COLO829 (cell line): ENCODE measurements around the gene KRTCAP2.
"Not testable (repeated sequence)": the region's sequence is repeated elsewhere in the genome, so short reads cannot be mapped to it uniquely, and the experiment has no call there.

Experiments
- DNase-seq: peaks from one replicate; pipeline ENCODE4 v3.0.0; 2012; ENCODE audit warnings: low spot score

Gene KRTCAP2

GRCh38 chr1:155199792-155200191 lies 26.7 kb upstream of the KRTCAP2 start:
- DNase-seq: no peak

GRCh38 chr1:155198547-155198906 lies 25.4 kb upstream of the KRTCAP2 start:
- no peak for DNase-seq

GRCh38 chr1:155197901-155198546 lies 24.9 kb upstream of the KRTCAP2 start:
- no peak for DNase-seq

- DNase-seq: no peak
Measured at GRCh38 chr1:155196893-155197638, 24.0 kb upstream of the KRTCAP2 start.

GRCh38 chr1:155196103-155196892 lies 23.2 kb upstream of the KRTCAP2 start:
- DNase-seq: no peak

- no peak for DNase-seq
Measured at GRCh38 chr1:155195201-155196102, 22.3 kb upstream of the KRTCAP2 start.

GRCh38 chr1:155193991-155194240 lies 20.8 kb upstream of the KRTCAP2 start:
- not testable (repeated sequence) for DNase-seq

- peak; percentile 91 for DNase-seq
Measured at GRCh38 chr1:155193275-155193990, 20.3 kb upstream of the KRTCAP2 start.

- no peak for DNase-seq
Measured at GRCh38 chr1:155192346-155193274, 19.5 kb upstream of the KRTCAP2 start.

- DNase-seq: no peak
Measured at GRCh38 chr1:155191904-155192303, 18.8 kb upstream of the KRTCAP2 start.

- not testable (repeated sequence) for DNase-seq
Measured at GRCh38 chr1:155189926-155190325, 16.8 kb upstream of the KRTCAP2 start.

- no peak for DNase-seq
Measured at GRCh38 chr1:155188268-155188667, 15.2 kb upstream of the KRTCAP2 start.

- DNase-seq: no peak
Measured at GRCh38 chr1:155187456-155187891, 14.4 kb upstream of the KRTCAP2 start.

GRCh38 chr1:155186794-155187455 lies 13.8 kb upstream of the KRTCAP2 start:
- no peak for DNase-seq

GRCh38 chr1:155186067-155186793 lies 13.1 kb upstream of the KRTCAP2 start:
- no peak for DNase-seq

- DNase-seq: no peak
Measured at GRCh38 chr1:155185783-155186066, 12.6 kb upstream of the KRTCAP2 start.

GRCh38 chr1:155184835-155185782 lies 12.0 kb upstream of the KRTCAP2 start:
- no peak for DNase-seq

GRCh38 chr1:155184351-155184811 lies 11.3 kb upstream of the KRTCAP2 start:
- DNase-seq: no peak
